Osteoblast (primary cell): Measurements from ENCODE around the gene AP3S2. TPM values are rescaled to one million over a fixed set of nuclear protein-coding genes. Genes with fewer than 3 reads are reported as not detected.

Experiments
- DNase-seq: peaks from one replicate; pipeline ENCODE4 v3.0.0; 2011; ENCODE audit warnings: low spot score, mixed read lengths; ENCODE audit not compliant: insufficient read length; ENCODE audit errors: missing footprints
- H2AFZ ChIP-seq: 2 replicates; pipeline ENCODE4 v1.6.0; 2011; ENCODE audit warnings: mild to moderate bottlenecking, low read length
- H3K27ac ChIP-seq: 2 replicates; pipeline ENCODE4 v1.5.1; 2011; ENCODE audit warnings: mild to moderate bottlenecking, low read depth, low read length, moderate library complexity
- H3K27me3 ChIP-seq: 2 replicates; pipeline ENCODE4 v1.6.0; 2012; ENCODE audit warnings: mild to moderate bottlenecking, control low read depth, inconsistent platforms, low read length, moderate library complexity; ENCODE audit not compliant: insufficient read depth
- H3K36me3 ChIP-seq: 2 replicates; pipeline ENCODE4 v1.5.1; 2011; ENCODE audit warnings: mild to moderate bottlenecking, low read length, control low read depth, moderate library complexity; ENCODE audit not compliant: insufficient read depth
- H3K4me1 ChIP-seq: 2 replicates; pipeline ENCODE4 v1.5.1; 2011; ENCODE audit warnings: mild to moderate bottlenecking, low read length, control low read depth, moderate library complexity; ENCODE audit not compliant: insufficient read depth
- H3K4me2 ChIP-seq: 2 replicates; pipeline ENCODE4 v1.6.0; 2011; ENCODE audit warnings: mild to moderate bottlenecking, low read length; ENCODE audit not compliant: insufficient read depth
- H3K4me3 ChIP-seq: fragments of 200-600 bp; sonication (generic); 3 replicates; pipeline ENCODE4 v1.5.1; 2012; ENCODE audit warnings: mild to moderate bottlenecking, low read length, inconsistent platforms; ENCODE audit not compliant: insufficient read depth
- H3K79me2 ChIP-seq: 2 replicates; pipeline ENCODE4 v1.6.0; 2012; ENCODE audit warnings: mild to moderate bottlenecking, low read length, control low read depth, inconsistent platforms; ENCODE audit not compliant: insufficient read depth
- H3K9me3 ChIP-seq: 2 replicates; pipeline ENCODE4 v1.5.1; 2011; ENCODE audit warnings: low read depth, low read length, control low read depth
- H4K20me1 ChIP-seq: 2 replicates; pipeline ENCODE4 v1.6.0; 2012; ENCODE audit warnings: mild to moderate bottlenecking, low read length, control low read depth; ENCODE audit not compliant: insufficient read depth
- CTCF ChIP-seq: IDR thresholded peaks from 2 replicates; pipeline ENCODE4 v1.5.1; 2011; ENCODE audit warnings: mild to moderate bottlenecking, low read depth, low read length, moderate library complexity; ENCODE audit errors: extremely low read depth
- total RNA-seq: library from RNA; depleted of rRNA; stranded (reverse); fragments of >200 nt; gene quantifications from 2 replicates; pipeline ENCODE4 v1.2.3, GENCODE V29; 2012

AP3S2 gene
- total RNA-seq, 1 donor, result 63.7 TPM

GRCh38 chr15:89926158-89926557 is 32.4 kb upstream of the AP3S2 start:
- no peaks in the 10 kb centered on the region for H3K36me3 ChIP-seq
- H3K27ac ChIP-seq, result no peak overlapping the region
- TF ChIP-seq CTCF, result no peak
- no peak overlapping the region for H3K4me3 ChIP-seq
- peaks cover 6% of the 10 kb centered on the region for H3K27me3 ChIP-seq
- H3K4me1 ChIP-seq, result no peaks in the 10 kb centered on the region
- no peak overlapping the region for H3K4me2 ChIP-seq
- DNase-seq, result no peak
- H4K20me1 ChIP-seq, result no peaks in the 10 kb centered on the region
- H2AFZ ChIP-seq, result no peak overlapping the region
- H3K79me2 ChIP-seq, result no peaks in the 10 kb centered on the region
- no peaks in the 10 kb centered on the region for H3K9me3 ChIP-seq

GRCh38 chr15:89917442-89918101 is 23.8 kb upstream of the AP3S2 start:
- Histone ChIP-seq H3K9me3 (no peaks in the 10 kb centered on the region), H3K36me3 (no peaks in the 10 kb centered on the region), H2AFZ (no peak overlapping the region), H3K4me1 (peaks cover 10% of the 10 kb centered on the region), H4K20me1 (no peaks in the 10 kb centered on the region), H3K4me2 (no peak overlapping the region), H3K4me3 (no peak overlapping the region), H3K27me3 (no peaks in the 10 kb centered on the region), H3K27ac (no peak overlapping the region), H3K79me2 (no peaks in the 10 kb centered on the region)
- DNase-seq, result no peak
- no peak for TF ChIP-seq CTCF

- no peak for DNase-seq
- Histone ChIP-seq H3K27me3 (no peaks in the 10 kb centered on the region), H4K20me1 (no peaks in the 10 kb centered on the region), H3K36me3 (no peaks in the 10 kb centered on the region), H3K9me3 (no peaks in the 10 kb centered on the region), H3K4me2 (peak overlapping the region; percentile 45), H2AFZ (peak overlapping the region; percentile 31), H3K4me1 (peaks cover 12% of the 10 kb centered on the region), H3K4me3 (peak overlapping the region; percentile 33), H3K27ac (no peak overlapping the region), H3K79me2 (peaks cover 2% of the 10 kb centered on the region)
- TF ChIP-seq CTCF, result no peak
These were observed 22.9 kb upstream of the AP3S2 start for GRCh38 chr15:89916660-89917059.

GRCh38 chr15:89912674-89913396 is 19.0 kb upstream of the AP3S2 start, which contains the start of gene ARPIN:
TSS of gene ARPIN (minus strand) at chr15:89912952. CDS start at chr15:89912835, 117 bp downstream.
- H3K36me3 ChIP-seq, result peaks cover 6% of the 10 kb centered on the region
- peak within 1 kb of the TSS; percentile 99 for H2AFZ ChIP-seq
- peaks cover 16% of the 10 kb centered on the region for H3K4me1 ChIP-seq
- peak within 1 kb of the TSS; percentile 85 for H3K4me3 ChIP-seq
- H3K9me3 ChIP-seq, result no peaks in the 10 kb centered on the region
- TF ChIP-seq CTCF, result no peak
- H3K27ac ChIP-seq, result peak within 1 kb of the TSS; percentile 36
- H3K4me2 ChIP-seq, result peak within 1 kb of the TSS; percentile 90
- H4K20me1 ChIP-seq, result no peaks in the 10 kb centered on the region
- no peaks in the 10 kb centered on the region for H3K27me3 ChIP-seq
- H3K79me2 ChIP-seq, result peaks cover 2% of the 10 kb centered on the region
- peak; percentile 95 for DNase-seq
